MM.1S (cell line): ENCODE results near the gene FOXJ1.
A peak's percentile ranks its signal among the peaks of the same experiment; 100 is the strongest.

Source experiments
- DNase-seq: peaks from one replicate; pipeline ENCODE4 v3.0.0-alpha.2; 2015
- H2AFZ ChIP-seq: fragments of 300-600 bp; sonication (generic); 2 replicates; pipeline ENCODE4 v1.6.0; 2016; ENCODE audit warnings: antibody characterized with exemption, low read length
- H3F3A ChIP-seq: fragments of 300-600 bp; sonication (generic); 2 replicates; pipeline ENCODE4 v1.6.1; 2016; ENCODE audit warnings: mild to moderate bottlenecking, antibody characterized with exemption, low read length, moderate library complexity, mixed read lengths; ENCODE audit not compliant: insufficient read depth
- H3K27ac ChIP-seq: fragments of 300-600 bp; sonication (generic); 2 replicates; pipeline ENCODE4 v1.5.1; 2016; ENCODE audit warnings: mild to moderate bottlenecking, low read length
- H3K27me3 ChIP-seq: fragments of 300-600 bp; sonication (generic); replicated peaks from 2 replicates; pipeline ENCODE4 v1.6.0; 2016; ENCODE audit warnings: low read length; ENCODE audit not compliant: insufficient read depth
- H3K36me3 ChIP-seq: fragments of 300-600 bp; sonication (generic); replicated peaks from 2 replicates; pipeline ENCODE4 v1.6.1; 2016; ENCODE audit warnings: mild to moderate bottlenecking, low read length, mixed read lengths; ENCODE audit not compliant: insufficient read depth
- H3K4me1 ChIP-seq: fragments of 300-600 bp; sonication (generic); 2 replicates; pipeline ENCODE4 v1.6.1; 2016; ENCODE audit warnings: low read length, mixed read lengths
- H3K4me2 ChIP-seq: fragments of 300-600 bp; sonication (generic); 2 replicates; pipeline ENCODE4 v1.6.0; 2016; ENCODE audit warnings: low read depth, low read length
- H3K4me3 ChIP-seq: fragments of 300-600 bp; sonication (generic); 2 replicates; pipeline ENCODE4 v1.5.1; 2016; ENCODE audit warnings: low read length, mixed read lengths
- H3K79me2 ChIP-seq: fragments of 300-600 bp; sonication (generic); 2 replicates; pipeline ENCODE4 v1.6.1; 2016; ENCODE audit warnings: mixed run types, low read length, mixed read lengths
- H3K9ac ChIP-seq: fragments of 300-600 bp; sonication (generic); 2 replicates; pipeline ENCODE4 v1.6.1; 2016; ENCODE audit warnings: low read length, mixed read lengths
- H3K9me2 ChIP-seq: fragments of 300-600 bp; sonication (generic); replicated peaks from 2 replicates; pipeline ENCODE4 v1.6.1; 2016; ENCODE audit warnings: mild to moderate bottlenecking, low read length, mixed read lengths; ENCODE audit not compliant: insufficient read depth
- H3K9me3 ChIP-seq: fragments of 300-600 bp; sonication (generic); replicated peaks from 2 replicates; pipeline ENCODE4 v1.6.1; 2016; ENCODE audit warnings: mild to moderate bottlenecking, low read length, mixed read lengths; ENCODE audit not compliant: insufficient read depth
- H4K20me1 ChIP-seq: fragments of 300-600 bp; sonication (generic); 2 replicates; pipeline ENCODE4 v1.6.1; 2016; ENCODE audit warnings: mild to moderate bottlenecking, low read length, moderate library complexity, mixed read lengths; ENCODE audit not compliant: insufficient read depth
- CTCF ChIP-seq: fragments of 300-600 bp; sonication (generic); IDR thresholded peaks from 2 replicates; pipeline ENCODE4 v1.5.1; 2016; ENCODE audit warnings: antibody characterized with exemption, low read length, mixed read lengths
- EZH2 ChIP-seq: fragments of 300-600 bp; sonication (generic); optimal IDR thresholded peaks from 2 replicates; pipeline ENCODE3; 2017; ENCODE audit warnings: low read depth, mild to moderate bottlenecking, antibody characterized with exemption, low read length, mixed read lengths
- EZH2phosphoT487 ChIP-seq: fragments of 300-600 bp; sonication (generic); IDR thresholded peaks from 2 replicates; pipeline ENCODE4 v1.6.1; 2018; ENCODE audit warnings: antibody characterized with exemption, low read length

The FOXJ1 gene

GRCh38 chr17:76124582-76125390, 16.3 kb downstream of the FOXJ1 start:
- no peaks in the 10 kb centered on the region for H3K36me3 ChIP-seq
- no peaks in the 10 kb centered on the region for H3K4me1 ChIP-seq
- H3K9me2 ChIP-seq = no peaks in the 10 kb centered on the region
- H3K79me2 ChIP-seq = no peaks in the 10 kb centered on the region
- no peak overlapping the region for H2AFZ ChIP-seq
- TF ChIP-seq EZH2 = no peak
- peak; percentile 26 for TF ChIP-seq CTCF
- H3K9ac ChIP-seq = no peak overlapping the region
- no peak overlapping the region for H3K27ac ChIP-seq
- no peak overlapping the region for H3K4me3 ChIP-seq
- no peak overlapping the region for H3K4me2 ChIP-seq
- no peaks in the 10 kb centered on the region for H3F3A ChIP-seq
- DNase-seq = no peak
- H3K27me3 ChIP-seq = no peaks in the 10 kb centered on the region
- H4K20me1 ChIP-seq = no peaks in the 10 kb centered on the region
- no peaks in the 10 kb centered on the region for H3K9me3 ChIP-seq

GRCh38 chr17:76123749-76124581, 17.1 kb downstream of the FOXJ1 start:
- no peak overlapping the region for H3K27ac ChIP-seq
- H3K4me2 ChIP-seq = no peak overlapping the region
- H4K20me1 ChIP-seq = no peaks in the 10 kb centered on the region
- no peaks in the 10 kb centered on the region for H3K9me2 ChIP-seq
- no peaks in the 10 kb centered on the region for H3F3A ChIP-seq
- H3K4me1 ChIP-seq = no peaks in the 10 kb centered on the region
- H3K79me2 ChIP-seq = no peaks in the 10 kb centered on the region
- no peak overlapping the region for H2AFZ ChIP-seq
- H3K9me3 ChIP-seq = no peaks in the 10 kb centered on the region
- H3K9ac ChIP-seq = no peak overlapping the region
- DNase-seq = no peak
- H3K36me3 ChIP-seq = no peaks in the 10 kb centered on the region
- H3K4me3 ChIP-seq = no peak overlapping the region
- no peaks in the 10 kb centered on the region for H3K27me3 ChIP-seq
- TF ChIP-seq CTCF (no peak), EZH2phosphoT487 (no peak), EZH2 (no peak)

DNA sequence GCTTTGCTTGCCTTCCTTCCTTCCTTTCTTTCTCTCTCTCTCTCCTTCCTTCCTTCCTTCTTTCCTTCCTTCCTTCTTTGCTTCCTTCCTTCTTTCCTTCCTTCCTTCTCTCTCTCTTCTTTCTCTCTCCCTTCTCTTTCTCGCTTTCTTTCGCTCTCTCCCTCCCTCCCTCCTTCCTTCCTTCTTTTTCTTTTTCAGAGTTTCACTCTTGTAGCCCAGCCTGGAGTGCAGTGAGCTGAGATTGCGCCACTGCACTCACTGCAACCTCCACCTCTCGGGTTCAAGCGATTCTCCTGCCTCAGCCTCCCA, 17.9 kb downstream of the FOXJ1 start:
- no peaks in the 10 kb centered on the region for H3K27me3 ChIP-seq
- no peak overlapping the region for H2AFZ ChIP-seq
- no peaks in the 10 kb centered on the region for H3K9me3 ChIP-seq
- no peak overlapping the region for H3K4me2 ChIP-seq
- no peaks in the 10 kb centered on the region for H4K20me1 ChIP-seq
- no peaks in the 10 kb centered on the region for H3K36me3 ChIP-seq
- H3K9me2 ChIP-seq = no peaks in the 10 kb centered on the region
- TF ChIP-seq CTCF (no peak), EZH2 (no peak), EZH2phosphoT487 (no peak)
- no peak overlapping the region for H3K27ac ChIP-seq
- H3K4me3 ChIP-seq = no peak overlapping the region
- DNase-seq = no peak
- no peaks in the 10 kb centered on the region for H3K4me1 ChIP-seq
- H3K9ac ChIP-seq = no peak overlapping the region
- no peaks in the 10 kb centered on the region for H3K79me2 ChIP-seq
- no peaks in the 10 kb centered on the region for H3F3A ChIP-seq
